ENCODE results near the gene B4GALNT2.
"Not testable (repeated sequence)": the region's sequence is repeated elsewhere in the genome, so short reads cannot be mapped to it uniquely, and the experiment has no call there.

DNA sequence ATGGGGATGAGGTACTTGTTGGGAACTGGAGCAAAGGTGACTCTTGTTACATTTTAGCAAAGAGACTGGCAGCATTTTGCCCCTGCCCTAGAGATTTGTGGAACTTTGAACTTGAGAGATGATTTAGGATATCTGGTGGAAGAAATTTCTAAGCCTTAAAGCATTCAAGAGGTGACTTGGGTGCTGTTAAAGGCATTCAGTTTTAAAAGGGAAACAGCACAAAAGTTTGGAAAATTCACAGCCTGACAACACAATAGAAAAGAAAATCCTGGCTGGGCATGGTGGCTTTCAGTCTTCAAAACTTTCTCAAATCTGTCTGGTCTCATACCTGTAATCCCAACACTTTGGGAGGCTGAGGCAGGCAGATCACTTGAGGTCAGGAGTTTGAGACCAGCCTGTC is 52.0 kb downstream of the B4GALNT2 start:
- TF ChIP-seq, protein P1, sequence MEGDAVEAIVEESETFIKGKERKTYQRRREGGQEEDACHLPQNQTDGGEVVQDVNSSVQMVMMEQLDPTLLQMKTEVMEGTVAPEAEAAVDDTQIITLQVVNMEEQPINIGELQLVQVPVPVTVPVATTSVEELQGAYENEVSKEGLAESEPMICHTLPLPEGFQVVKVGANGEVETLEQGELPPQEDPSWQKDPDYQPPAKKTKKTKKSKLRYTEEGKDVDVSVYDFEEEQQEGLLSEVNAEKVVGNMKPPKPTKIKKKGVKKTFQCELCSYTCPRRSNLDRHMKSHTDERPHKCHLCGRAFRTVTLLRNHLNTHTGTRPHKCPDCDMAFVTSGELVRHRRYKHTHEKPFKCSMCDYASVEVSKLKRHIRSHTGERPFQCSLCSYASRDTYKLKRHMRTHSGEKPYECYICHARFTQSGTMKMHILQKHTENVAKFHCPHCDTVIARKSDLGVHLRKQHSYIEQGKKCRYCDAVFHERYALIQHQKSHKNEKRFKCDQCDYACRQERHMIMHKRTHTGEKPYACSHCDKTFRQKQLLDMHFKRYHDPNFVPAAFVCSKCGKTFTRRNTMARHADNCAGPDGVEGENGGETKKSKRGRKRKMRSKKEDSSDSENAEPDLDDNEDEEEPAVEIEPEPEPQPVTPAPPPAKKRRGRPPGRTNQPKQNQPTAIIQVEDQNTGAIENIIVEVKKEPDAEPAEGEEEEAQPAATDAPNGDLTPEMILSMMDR (IDR thresholded peaks at IDR 0.05) = not testable (repeated sequence)
- not testable (repeated sequence) for TF ChIP-seq EZH2 (IDR thresholded peaks at IDR 0.05; ENCODE audit: borderline replicate concordance, insufficient read depth, low read depth, low read length, poor library complexity, severe bottlenecking)
